Cardiac muscle cell (in vitro differentiated cells and primary cell): ENCODE data around the gene FOXN3. TPM values are rescaled to one million over a fixed set of nuclear protein-coding genes. Genes with fewer than 3 reads are reported as not detected.

Source experiments
- DNase-seq, 2 donors: peaks; one replicate each; pipeline versions ENCODE4 v3.0.0 to v3.0.0-alpha.2; 2010 to 2017; ENCODE audit warnings: low read depth in 1 of 2, low spot score in 1 of 2
- H3K27ac ChIP-seq: fragments of 200-600 bp; sonication (generic); 2 replicates; pipeline ENCODE4 v1.5.1; 2016
- H3K27me3 ChIP-seq: fragments of 200-600 bp; sonication (generic); 2 replicates; pipeline ENCODE4 v1.6.0; 2016; ENCODE audit warnings: control low read depth
- H3K36me3 ChIP-seq: fragments of 200-600 bp; sonication (generic); 2 replicates; pipeline ENCODE4 v1.5.1; 2016; ENCODE audit warnings: control low read depth
- H3K4me1 ChIP-seq: fragments of 200-600 bp; sonication (generic); 2 replicates; pipeline ENCODE4 v1.8.1; 2017; ENCODE audit warnings: low read depth, mild to moderate bottlenecking, mixed run types
- H3K4me3 ChIP-seq: fragments of 200-600 bp; sonication (generic); 2 replicates; pipeline ENCODE4 v1.5.1; 2016; ENCODE audit warnings: mild to moderate bottlenecking
- H3K9me3 ChIP-seq: fragments of 200-600 bp; sonication (generic); 2 replicates; pipeline ENCODE4 v1.5.1; 2017; ENCODE audit warnings: low read depth, mild to moderate bottlenecking, control low read depth
- CTCF ChIP-seq: IDR thresholded peaks from 2 replicates; pipeline ENCODE4 v1.5.1; 2012; ENCODE audit warnings: low read depth, mild to moderate bottlenecking, low read length
- polyA plus RNA-seq: library from polyadenylated mRNA; unstranded; fragments of >200 nt; fragmentation: Nextera tagmentation; extraction: Ambion mirVana; gene quantifications from 2 replicates; pipeline ENCODE4 v1.2.1, GENCODE V29; 2016
- total RNA-seq: library from RNA; depleted of rRNA; stranded (reverse); fragments of >200 nt; gene quantifications from 2 replicates; pipeline ENCODE4 v1.2.3, GENCODE V29; 2016

The FOXN3 gene
- total and polyA plus RNA-seq, 2 experiments from 2014 or later: 43.8 to 74.8 TPM

DNA sequence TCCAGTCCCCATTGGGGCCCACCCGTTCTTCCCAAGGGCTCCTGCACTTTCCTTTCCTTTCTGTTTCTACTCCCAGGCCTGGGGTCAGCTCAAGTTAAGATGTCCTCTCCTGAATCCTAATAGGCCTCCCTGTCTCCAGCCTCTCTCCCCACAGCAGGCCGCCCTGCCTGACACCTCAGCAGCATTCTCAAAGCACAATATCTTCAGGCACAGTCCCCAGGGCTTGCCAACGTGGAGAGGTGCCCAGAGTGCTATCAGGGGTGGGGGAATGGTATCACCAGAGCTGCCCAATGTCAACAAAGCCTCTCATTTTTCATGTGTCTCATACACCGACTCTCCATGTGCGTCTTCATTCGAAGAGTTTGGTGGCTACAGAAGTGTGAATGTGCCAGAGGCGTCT lies 123.0 kb downstream of the FOXN3 start:
- Histone ChIP-seq H3K4me1 (no peaks in the 10 kb centered on the region), H3K27ac (no peak overlapping the region), H3K9me3 (no peaks in the 10 kb centered on the region), H3K4me3 (no peak overlapping the region), H3K27me3 (no peaks in the 10 kb centered on the region), H3K36me3 (no peaks in the 10 kb centered on the region)
- no peak for TF ChIP-seq CTCF
- DNase-seq: no peak

GRCh38 chr14:89293314-89293916 lies 123.6 kb downstream of the FOXN3 start:
- Histone ChIP-seq H3K36me3 (no peaks in the 10 kb centered on the region), H3K4me3 (no peak overlapping the region), H3K9me3 (no peaks in the 10 kb centered on the region), H3K27me3 (no peaks in the 10 kb centered on the region), H3K4me1 (no peaks in the 10 kb centered on the region), H3K27ac (no peak overlapping the region)
- DNase-seq: peak in 1 of 2 donors; percentile 15
- TF ChIP-seq CTCF: no peak

DNA sequence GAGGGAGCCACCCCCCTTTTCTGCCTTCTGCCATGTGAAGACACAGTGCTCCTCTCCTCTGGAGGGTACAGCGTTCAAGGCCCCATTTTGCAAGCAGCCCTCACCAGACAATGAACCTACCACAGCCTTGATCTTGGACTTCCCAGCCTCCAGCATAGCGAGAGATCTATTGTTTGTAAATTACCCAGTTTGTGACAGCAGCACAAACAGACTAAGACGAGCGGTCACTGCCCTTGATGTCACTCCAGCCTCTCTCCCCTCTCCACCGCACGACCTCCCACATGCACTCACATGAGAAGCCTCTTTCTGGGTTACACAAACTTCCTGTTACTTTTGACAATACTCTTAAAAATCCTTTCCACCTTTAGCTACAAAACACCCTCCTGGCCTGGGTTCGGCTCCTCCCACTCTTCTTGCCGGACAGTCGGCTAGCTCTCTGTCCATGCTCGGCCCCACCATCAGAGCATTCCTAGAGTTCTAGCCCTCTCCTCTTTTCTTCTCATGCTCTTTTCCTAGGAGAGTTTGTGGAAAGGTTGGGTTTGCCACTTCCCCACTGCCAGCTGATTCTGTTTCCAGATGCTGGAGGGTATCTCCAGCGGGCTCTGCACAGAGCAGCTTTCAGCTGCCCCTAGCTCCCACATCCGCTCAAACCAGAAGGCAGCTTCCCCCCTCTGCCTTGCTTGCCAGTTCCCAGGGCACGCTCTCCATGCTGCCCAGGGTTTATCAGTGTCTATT lies 124.3 kb downstream of the FOXN3 start:
- TF ChIP-seq CTCF: no peak
- Histone ChIP-seq H3K9me3 (no peaks in the 10 kb centered on the region), H3K36me3 (no peaks in the 10 kb centered on the region), H3K4me1 (no peaks in the 10 kb centered on the region), H3K27me3 (no peaks in the 10 kb centered on the region), H3K27ac (no peak overlapping the region), H3K4me3 (no peak overlapping the region)
- no peak for DNase-seq

GRCh38 chr14:89291351-89291940 lies 125.6 kb downstream of the FOXN3 start:
- H3K4me3 ChIP-seq: no peak overlapping the region
- H3K4me1 ChIP-seq: no peaks in the 10 kb centered on the region
- no peak for TF ChIP-seq CTCF

GRCh38 chr14:89290813-89291212 lies 126.2 kb downstream of the FOXN3 start:
- H3K27ac ChIP-seq: no peak overlapping the region
- DNase-seq: no peak
- H3K27me3 ChIP-seq: no peaks in the 10 kb centered on the region
- no peak for TF ChIP-seq CTCF
- H3K36me3 ChIP-seq: no peaks in the 10 kb centered on the region
- H3K4me1 ChIP-seq: no peaks in the 10 kb centered on the region
- no peaks in the 10 kb centered on the region for H3K9me3 ChIP-seq
- H3K4me3 ChIP-seq: no peak overlapping the region

More at GRCh38 chr14:89291351-89291940, 125.6 kb downstream of the FOXN3 start:
- Histone ChIP-seq H3K27me3 (no peaks in the 10 kb centered on the region), H3K27ac (no peak overlapping the region), H3K9me3 (no peaks in the 10 kb centered on the region), H3K36me3 (no peaks in the 10 kb centered on the region)
- DNase-seq: no peak
